ENCODE measurements around the gene WNT4.
A peak's percentile ranks its signal among the peaks of the same experiment; 100 is the strongest.

GRCh38 chr1:22142315-22143064 is 407 bp downstream of the WNT4 start:
- TF ChIP-seq, protein P1, sequence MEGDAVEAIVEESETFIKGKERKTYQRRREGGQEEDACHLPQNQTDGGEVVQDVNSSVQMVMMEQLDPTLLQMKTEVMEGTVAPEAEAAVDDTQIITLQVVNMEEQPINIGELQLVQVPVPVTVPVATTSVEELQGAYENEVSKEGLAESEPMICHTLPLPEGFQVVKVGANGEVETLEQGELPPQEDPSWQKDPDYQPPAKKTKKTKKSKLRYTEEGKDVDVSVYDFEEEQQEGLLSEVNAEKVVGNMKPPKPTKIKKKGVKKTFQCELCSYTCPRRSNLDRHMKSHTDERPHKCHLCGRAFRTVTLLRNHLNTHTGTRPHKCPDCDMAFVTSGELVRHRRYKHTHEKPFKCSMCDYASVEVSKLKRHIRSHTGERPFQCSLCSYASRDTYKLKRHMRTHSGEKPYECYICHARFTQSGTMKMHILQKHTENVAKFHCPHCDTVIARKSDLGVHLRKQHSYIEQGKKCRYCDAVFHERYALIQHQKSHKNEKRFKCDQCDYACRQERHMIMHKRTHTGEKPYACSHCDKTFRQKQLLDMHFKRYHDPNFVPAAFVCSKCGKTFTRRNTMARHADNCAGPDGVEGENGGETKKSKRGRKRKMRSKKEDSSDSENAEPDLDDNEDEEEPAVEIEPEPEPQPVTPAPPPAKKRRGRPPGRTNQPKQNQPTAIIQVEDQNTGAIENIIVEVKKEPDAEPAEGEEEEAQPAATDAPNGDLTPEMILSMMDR (IDR thresholded peaks at IDR 0.05): peak; percentile 19
- TF ChIP-seq EZH2phosphoT487 (IDR thresholded peaks at IDR 0.05) (no peak), EZH2 (IDR thresholded peaks at IDR 0.05) (peak; percentile 58)

All from neural progenitor cell (in vitro differentiated cells).